ENCODE measurements around the gene AGTR1.

The AGTR1 gene

GRCh38 chr3:148697306-148698189, at the start of gene AGTR1:
AGTR1 (plus strand) TSS chr3:148697903; CDS start chr3:148741036, 43,133 bp downstream.
- peak; percentile 56 for DNase-seq (ENCODE audit: low read depth)

- peak; percentile 64 for DNase-seq (ENCODE audit: low read depth)
Measured at GRCh38 chr3:148648685-148649352, 48.9 kb upstream of the AGTR1 start.

GRCh38 chr3:148651549-148651948, 46.2 kb upstream of the AGTR1 start:
- DNase-seq (ENCODE audit: low read depth) = no peak

- no peak for DNase-seq (ENCODE audit: low read depth)
Measured at GRCh38 chr3:148654433-148654832, 43.3 kb upstream of the AGTR1 start.

- no peak for DNase-seq (ENCODE audit: low read depth)
Measured at GRCh38 chr3:148657470-148657869, 40.2 kb upstream of the AGTR1 start.

GRCh38 chr3:148659512-148659911, 38.2 kb upstream of the AGTR1 start:
- no peak for DNase-seq (ENCODE audit: low read depth)

GRCh38 chr3:148680289-148680688, 17.4 kb upstream of the AGTR1 start:
- DNase-seq (ENCODE audit: low read depth) = no peak

GRCh38 chr3:148681080-148681479, 16.6 kb upstream of the AGTR1 start:
- peak; percentile 79 for DNase-seq (ENCODE audit: low read depth)

GRCh38 chr3:148682997-148683396, 14.7 kb upstream of the AGTR1 start:
- no peak for DNase-seq (ENCODE audit: low read depth)

GRCh38 chr3:148694116-148694515, 3.6 kb upstream of the AGTR1 start:
- no peak for DNase-seq (ENCODE audit: low read depth)

- DNase-seq (ENCODE audit: low read depth) = no peak
Measured at GRCh38 chr3:148698190-148698810, 597 bp downstream of the AGTR1 start.

GRCh38 chr3:148705314-148705713, 7.6 kb downstream of the AGTR1 start:
- DNase-seq (ENCODE audit: low read depth) = no peak

- no peak for DNase-seq (ENCODE audit: low read depth)
Measured at GRCh38 chr3:148707601-148708380, 10.1 kb downstream of the AGTR1 start.

GRCh38 chr3:148708409-148708808, 10.7 kb downstream of the AGTR1 start:
- DNase-seq (ENCODE audit: low read depth) = no peak

GRCh38 chr3:148709560-148710253, 12.0 kb downstream of the AGTR1 start:
- DNase-seq (ENCODE audit: low read depth) = no peak

GRCh38 chr3:148710665-148711064, 13.0 kb downstream of the AGTR1 start:
- no peak for DNase-seq (ENCODE audit: low read depth)

GRCh38 chr3:148711981-148712666, 14.4 kb downstream of the AGTR1 start:
- DNase-seq (ENCODE audit: low read depth) = no peak

- DNase-seq (ENCODE audit: low read depth) = no peak
Measured at GRCh38 chr3:148714521-148714920, 16.8 kb downstream of the AGTR1 start.

GRCh38 chr3:148716657-148717056, 19.0 kb downstream of the AGTR1 start:
- DNase-seq (ENCODE audit: low read depth) = no peak

- no peak for DNase-seq (ENCODE audit: low read depth)
Measured at GRCh38 chr3:148717885-148718561, 20.3 kb downstream of the AGTR1 start.

Measured in HS-5 (cell line).